ENCODE measurements around the gene NCDN.

NCDN gene

GRCh38 chr1:35594005-35594760, 36.6 kb downstream of the NCDN start:
- Histone ChIP-seq H3K36me3 (ENCODE audit: insufficient read depth) (no peaks in the 10 kb centered on the region), H3K9ac (no peak overlapping the region), H3K27ac (no peak overlapping the region), H3K4me2 (no peak overlapping the region), H3K4me1 (ENCODE audit: low read depth, poor library complexity, severe bottlenecking) (no peaks in the 10 kb centered on the region), H2AFZ (ENCODE audit: low read depth) (no peak overlapping the region), H3K79me2 (ENCODE audit: insufficient read depth, low read depth) (no peaks in the 10 kb centered on the region), H4K20me1 (ENCODE audit: insufficient read depth) (no peaks in the 10 kb centered on the region), H3K27me3 (ENCODE audit: insufficient read depth, low read depth) (no peaks in the 10 kb centered on the region), H3K4me3 (IDR thresholded peaks at IDR 0.05; ENCODE audit: insufficient read depth, low read depth, low read length) (no peak overlapping the region)
- TF ChIP-seq CTCF (conservative IDR thresholded peaks at IDR 0.05; ENCODE audit: low read depth, low read length), result no peak

- H3K36me3 ChIP-seq (ENCODE audit: insufficient read depth), result no peaks in the 10 kb centered on the region
- no peak overlapping the region for H3K4me3 ChIP-seq (IDR thresholded peaks at IDR 0.05; ENCODE audit: insufficient read depth, low read depth, low read length)
- no peak overlapping the region for H3K9ac ChIP-seq
- no peak overlapping the region for H3K4me2 ChIP-seq
- no peaks in the 10 kb centered on the region for H4K20me1 ChIP-seq (ENCODE audit: insufficient read depth)
- H3K27ac ChIP-seq, result no peak overlapping the region
- no peaks in the 10 kb centered on the region for H3K4me1 ChIP-seq (ENCODE audit: low read depth, poor library complexity, severe bottlenecking)
- H2AFZ ChIP-seq (ENCODE audit: low read depth), result no peak overlapping the region
- H3K27me3 ChIP-seq (ENCODE audit: insufficient read depth, low read depth), result no peaks in the 10 kb centered on the region
- no peak for TF ChIP-seq CTCF (conservative IDR thresholded peaks at IDR 0.05; ENCODE audit: low read depth, low read length)
- no peaks in the 10 kb centered on the region for H3K79me2 ChIP-seq (ENCODE audit: insufficient read depth, low read depth)
These were observed 38.1 kb downstream of the NCDN start for GRCh38 chr1:35595684-35596083.

GRCh38 chr1:35597870-35598269, 40.3 kb downstream of the NCDN start:
- Histone ChIP-seq H4K20me1 (ENCODE audit: insufficient read depth) (no peaks in the 10 kb centered on the region), H3K4me2 (no peak overlapping the region), H2AFZ (ENCODE audit: low read depth) (no peak overlapping the region), H3K27me3 (ENCODE audit: insufficient read depth, low read depth) (no peaks in the 10 kb centered on the region), H3K27ac (no peak overlapping the region), H3K79me2 (ENCODE audit: insufficient read depth, low read depth) (no peaks in the 10 kb centered on the region), H3K4me1 (ENCODE audit: low read depth, poor library complexity, severe bottlenecking) (no peaks in the 10 kb centered on the region), H3K4me3 (IDR thresholded peaks at IDR 0.05; ENCODE audit: insufficient read depth, low read depth, low read length) (no peak overlapping the region), H3K9ac (no peak overlapping the region), H3K36me3 (ENCODE audit: insufficient read depth) (no peaks in the 10 kb centered on the region)
- TF ChIP-seq CTCF (conservative IDR thresholded peaks at IDR 0.05; ENCODE audit: low read depth, low read length), result no peak

- Histone ChIP-seq H3K4me3 (IDR thresholded peaks at IDR 0.05; ENCODE audit: insufficient read depth, low read depth, low read length) (no peak overlapping the region), H3K36me3 (ENCODE audit: insufficient read depth) (no peaks in the 10 kb centered on the region), H2AFZ (ENCODE audit: low read depth) (no peak overlapping the region), H3K79me2 (ENCODE audit: insufficient read depth, low read depth) (no peaks in the 10 kb centered on the region), H3K27ac (no peak overlapping the region), H3K27me3 (ENCODE audit: insufficient read depth, low read depth) (no peaks in the 10 kb centered on the region), H4K20me1 (ENCODE audit: insufficient read depth) (no peaks in the 10 kb centered on the region), H3K9ac (no peak overlapping the region), H3K4me1 (ENCODE audit: low read depth, poor library complexity, severe bottlenecking) (no peaks in the 10 kb centered on the region), H3K4me2 (no peak overlapping the region)
- no peak for TF ChIP-seq CTCF (conservative IDR thresholded peaks at IDR 0.05; ENCODE audit: low read depth, low read length)
These were observed 41.3 kb downstream of the NCDN start for GRCh38 chr1:35598895-35599294.

All from KMS-11 (cell line).